Neuronal stem cell (in vitro differentiated cells): ENCODE measurements around the gene THSD1.
A peak's percentile ranks its signal among the peaks of the same experiment; 100 is the strongest.
"Not testable (repeated sequence)": the region's sequence is repeated elsewhere in the genome, so short reads cannot be mapped to it uniquely, and the experiment has no call there.

Experiments used
- DNase-seq: peaks from one replicate; pipeline ENCODE4 v3.0.0-alpha.2; 2013; ENCODE audit warnings: low spot score
- H2AFZ ChIP-seq: one replicate; pipeline ENCODE4 v1.6.1; 2013; ENCODE audit warnings: mild to moderate bottlenecking, low read length, inconsistent platforms
- H2AK5ac ChIP-seq: 2 replicates; pipeline ENCODE4 v1.6.1; 2013; ENCODE audit warnings: low read depth, mild to moderate bottlenecking, inconsistent platforms, low read length, moderate library complexity, mixed read lengths
- H2BK120ac ChIP-seq: 2 replicates; pipeline ENCODE4 v1.6.1; 2013; ENCODE audit warnings: low read depth, mild to moderate bottlenecking, inconsistent platforms, low read length, moderate library complexity, mixed read lengths
- H2BK12ac ChIP-seq: one replicate; pipeline ENCODE4 v1.6.1; 2013; ENCODE audit warnings: low read length, inconsistent platforms
- H2BK15ac ChIP-seq: 2 replicates; pipeline ENCODE4 v1.6.1; 2013; ENCODE audit warnings: mild to moderate bottlenecking, low read length, inconsistent platforms, mixed read lengths
- H2BK5ac ChIP-seq: one replicate; pipeline ENCODE4 v1.6.1; 2013; ENCODE audit warnings: inconsistent platforms, mild to moderate bottlenecking, low read length, moderate library complexity
- H3K14ac ChIP-seq: one replicate; pipeline ENCODE4 v1.6.1; 2013; ENCODE audit warnings: low read length, inconsistent platforms
- H3K18ac ChIP-seq: 2 replicates; pipeline ENCODE4 v1.6.1; 2013; ENCODE audit warnings: low read length, inconsistent platforms
- H3K23ac ChIP-seq: 2 replicates; pipeline ENCODE4 v1.6.1; 2013; ENCODE audit warnings: low read depth, mild to moderate bottlenecking, mixed read lengths, low read length, inconsistent platforms; ENCODE audit not compliant: poor library complexity
- H3K27ac ChIP-seq: replicated peaks from 3 replicates; pipeline ENCODE4 v1.5.1; 2013; ENCODE audit warnings: low read length, inconsistent platforms
- H3K27me3 ChIP-seq, 3 experiments: 2 replicates each; pipeline ENCODE4 v1.6.1; 2013; ENCODE audit warnings: low read length in 3 of 3, mild to moderate bottlenecking in 2 of 3, inconsistent platforms in 1 of 3, low read depth in 1 of 3, mixed read lengths in 1 of 3, moderate library complexity in 1 of 3; ENCODE audit not compliant: control insufficient read depth in 3 of 3, insufficient read depth in 3 of 3
- H3K36me3 ChIP-seq, 2 donors: replicated peaks in 1 of 2; 2 replicates each; pipeline ENCODE4 v1.6.1; 2013; ENCODE audit warnings: low read length in 2 of 2; ENCODE audit not compliant: control insufficient read depth in 2 of 2, insufficient read depth in 2 of 2
- H3K4ac ChIP-seq: 2 replicates; pipeline ENCODE4 v1.6.1; 2013; ENCODE audit warnings: inconsistent platforms, mild to moderate bottlenecking, low read length, moderate library complexity
- H3K4me1 ChIP-seq, 2 donors: 1 replicate in 1 of 2; 2 replicates in 1 of 2; pipeline ENCODE4 v1.6.1; 2013; ENCODE audit warnings: low read length in 2 of 2, low read depth in 1 of 2; ENCODE audit not compliant: control insufficient read depth in 2 of 2, insufficient read depth in 1 of 2
- H3K4me2 ChIP-seq: one replicate; pipeline ENCODE4 v1.6.1; 2013; ENCODE audit warnings: mild to moderate bottlenecking, low read length, inconsistent platforms; ENCODE audit not compliant: insufficient read depth, poor library complexity, severe bottlenecking
- H3K4me3 ChIP-seq, 2 donors: 2 replicates each; pipeline ENCODE4 v1.5.1; 2013; ENCODE audit warnings: low read length in 2 of 2, mild to moderate bottlenecking in 2 of 2, inconsistent platforms in 1 of 2, moderate library complexity in 1 of 2
- H3K79me1 ChIP-seq: one replicate; pipeline ENCODE4 v1.6.1; 2013; ENCODE audit warnings: low read depth, mild to moderate bottlenecking, inconsistent platforms, low read length, moderate library complexity
- H3K9ac ChIP-seq: one replicate; pipeline ENCODE4 v1.6.1; 2013; ENCODE audit warnings: mild to moderate bottlenecking, low read depth, low read length, inconsistent platforms; ENCODE audit not compliant: poor library complexity
- H3K9me3 ChIP-seq, 2 donors: replicated peaks in 1 of 2; 2 replicates each; pipeline versions ENCODE3 to v1.6.1; 2013; ENCODE audit warnings: low read length in 2 of 2, mild to moderate bottlenecking in 2 of 2, inconsistent platforms in 1 of 2, low read depth in 1 of 2, mixed read lengths in 1 of 2, moderate library complexity in 1 of 2; ENCODE audit not compliant: control insufficient read depth in 2 of 2, insufficient read depth in 1 of 2
- H4K8ac ChIP-seq: one replicate; pipeline ENCODE4 v1.6.1; 2013; ENCODE audit warnings: low read depth, mild to moderate bottlenecking, inconsistent platforms, low read length, moderate library complexity
- H4K91ac ChIP-seq: one replicate; pipeline ENCODE4 v1.6.1; 2013; ENCODE audit warnings: low read length, low read depth, mild to moderate bottlenecking, inconsistent platforms; ENCODE audit not compliant: poor library complexity
- WGBS, 2 donors: extraction: QIAGEN DNeasy Blood & Tissue Kit; methylation state at CpG; one replicate each; pipeline ENCODE4 v1.1.7; 2013; ENCODE audit warnings: missing lambda C conversion rate in 2 of 2, mixed read lengths in 1 of 2; ENCODE audit not compliant: insufficient read length in 2 of 2, insufficient replicate concordance in 1 of 2; ENCODE audit errors: extremely low coverage in 2 of 2; 5-methylcytosine and 5-hydroxymethylcytosine counted together

Gene THSD1

DNA sequence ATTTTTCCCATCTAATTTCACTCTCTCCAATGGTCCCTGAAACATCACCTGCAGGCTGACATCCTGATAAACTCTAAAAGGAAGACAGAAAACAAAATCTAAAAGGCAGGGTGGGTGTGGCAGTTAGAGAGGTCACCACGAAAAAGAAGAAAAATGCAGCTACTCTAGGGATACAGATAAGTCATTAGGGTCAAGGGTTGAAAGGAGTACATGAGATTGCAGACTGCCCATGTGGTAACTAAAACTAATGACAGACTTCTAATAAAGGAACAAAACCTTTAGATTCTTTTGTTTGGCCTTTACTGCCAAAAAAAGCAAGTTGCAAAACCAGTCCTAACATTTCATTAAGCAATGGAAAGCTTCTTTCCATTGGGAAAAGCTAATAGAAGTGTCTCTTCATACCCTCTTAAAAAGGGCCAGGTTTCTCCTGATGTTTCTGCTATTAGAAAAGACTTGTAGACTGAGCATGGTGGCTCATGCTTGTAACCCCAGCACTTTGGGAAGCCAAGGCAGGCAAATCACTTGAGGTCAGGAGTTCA lies 31.0 kb downstream of the THSD1 start:
- Histone ChIP-seq H3K23ac (no peak overlapping the region), H4K91ac (no peak overlapping the region), H2BK12ac (no peak overlapping the region), H3K14ac (no peak overlapping the region), H3K9ac (no peak overlapping the region), H2AFZ (no peak overlapping the region), H3K4me3 (no peak overlapping the region), H3K4me1 (peaks cover 2 to 5% of the 10 kb centered on the region in 2 donors), H3K79me1 (no peaks in the 10 kb centered on the region), H3K4me2 (no peak overlapping the region), H2BK120ac (no peak overlapping the region), H3K27me3 (peaks cover 0 to 11% (median 0%) of the 10 kb centered on the region in 3 experiments), H3K18ac (no peak overlapping the region), H3K4ac (no peak overlapping the region), H3K9me3 (no peaks in the 10 kb centered on the region), H2BK15ac (no peak overlapping the region), H2BK5ac (no peak overlapping the region), H3K27ac (no peak overlapping the region), H4K8ac (no peak overlapping the region), H3K36me3 (no peaks in the 10 kb centered on the region), H2AK5ac (no peak overlapping the region)
- DNase-seq: no peak
- no CpG with 5 or more reads among the region's 1 CpG for WGBS, 2 donors

DNA sequence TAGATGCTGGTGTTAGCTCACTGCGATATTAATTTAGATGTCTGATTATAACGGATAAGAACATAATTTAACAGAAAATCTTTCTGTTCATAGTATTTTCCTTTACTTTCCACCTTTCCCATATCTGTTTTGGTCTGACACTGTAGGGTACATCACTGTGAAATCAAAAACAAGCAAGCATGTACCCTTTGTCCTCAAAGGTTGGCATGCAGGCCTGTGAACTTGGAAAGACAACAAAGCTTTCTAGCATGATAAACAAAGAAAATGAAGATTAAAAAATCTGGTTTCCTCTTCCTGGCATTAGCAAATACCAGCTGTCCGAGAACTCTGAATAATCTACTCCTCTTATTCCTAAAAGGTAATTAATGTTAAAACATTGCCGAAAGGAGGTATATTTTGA lies 31.6 kb downstream of the THSD1 start:
- Histone ChIP-seq H3K27ac (no peak overlapping the region), H3K4me1 (peaks cover 2 to 5% of the 10 kb centered on the region in 2 donors), H3K9ac (no peak overlapping the region), H2BK12ac (no peak overlapping the region), H3K4me3 (no peak overlapping the region), H2AFZ (no peak overlapping the region), H2AK5ac (no peak overlapping the region), H2BK5ac (no peak overlapping the region), H3K9me3 (no peaks in the 10 kb centered on the region), H3K23ac (no peak overlapping the region), H2BK15ac (no peak overlapping the region), H3K4me2 (no peak overlapping the region), H3K27me3 (peaks cover 0 to 11% (median 0%) of the 10 kb centered on the region in 3 experiments), H3K79me1 (no peaks in the 10 kb centered on the region), H3K14ac (no peak overlapping the region), H4K91ac (no peak overlapping the region), H3K36me3 (no peaks in the 10 kb centered on the region), H3K18ac (no peak overlapping the region), H3K4ac (no peak overlapping the region), H2BK120ac (no peak overlapping the region), H4K8ac (no peak overlapping the region)
- no peak for DNase-seq
- no CpG with 5 or more reads among the region's 4 CpGs for WGBS, 2 donors

- not testable (repeated sequence) for H2AFZ ChIP-seq, H2AK5ac ChIP-seq, H3K23ac ChIP-seq, H2BK120ac ChIP-seq, H3K79me1 ChIP-seq, H2BK12ac ChIP-seq, H3K4me1 ChIP-seq, H3K18ac ChIP-seq, H2BK15ac ChIP-seq, H3K9ac ChIP-seq, H4K91ac ChIP-seq, H3K27ac ChIP-seq, DNase-seq, H3K4ac ChIP-seq, H2BK5ac ChIP-seq, H3K4me3 ChIP-seq, H3K4me2 ChIP-seq, H3K14ac ChIP-seq, H3K36me3 ChIP-seq, H3K9me3 ChIP-seq, H4K8ac ChIP-seq
- WGBS, 2 donors: no CpG with 5 or more reads among the region's 1 CpG
- H3K27me3 ChIP-seq: peaks cover 0 to 11% (median 0%) of the 10 kb centered on the region in 3 experiments
These were observed 32.7 kb downstream of the THSD1 start for GRCh38 chr13:52373277-52373676.

- peak; percentile 4 for DNase-seq
- no CpG with 5 or more reads among the region's 3 CpGs for WGBS, 2 donors
- Histone ChIP-seq H3K23ac (no peak overlapping the region), H2AK5ac (no peak overlapping the region), H3K9ac (no peak overlapping the region), H3K4me3 (no peak overlapping the region), H4K91ac (no peak overlapping the region), H2AFZ (no peak overlapping the region), H3K4me1 (peaks cover 2 to 5% of the 10 kb centered on the region in 2 donors), H3K4ac (no peak overlapping the region), H3K79me1 (no peaks in the 10 kb centered on the region), H2BK5ac (no peak overlapping the region), H2BK15ac (no peak overlapping the region), H3K27me3 (peaks cover 0 to 14% (median 0%) of the 10 kb centered on the region in 3 experiments), H3K27ac (no peak overlapping the region), H3K4me2 (no peak overlapping the region), H3K36me3 (no peaks in the 10 kb centered on the region), H2BK12ac (no peak overlapping the region), H3K14ac (no peak overlapping the region), H4K8ac (no peak overlapping the region), H2BK120ac (no peak overlapping the region), H3K9me3 (no peaks in the 10 kb centered on the region), H3K18ac (no peak overlapping the region)
These were observed 34.2 kb downstream of the THSD1 start for GRCh38 chr13:52371736-52372247.
